Activated CD4-positive, alpha-beta T cell treated with anti-CD3 and anti-CD28 coated beads, Interleukin-2, amount 10 ng/mL, durations not matched to agents 24 days and 14 days (primary cell): ENCODE data around the gene PAH. TPM values are rescaled to one million over a fixed set of nuclear protein-coding genes. Genes with fewer than 3 reads are reported as not detected.

Source experiments
- DNase-seq: peaks from one replicate; pipeline ENCODE4 v3.0.0; 2022
- H3K27ac Mint-ChIP-seq: one replicate; pipeline ENCODE4 v1.8.0; 2022; ENCODE audit warnings: mild to moderate bottlenecking, mixed read lengths
- H3K27me3 Mint-ChIP-seq: one replicate; pipeline ENCODE4 v1.8.0; 2022; ENCODE audit warnings: mixed read lengths
- H3K36me3 Mint-ChIP-seq: one replicate; pipeline ENCODE4 v1.8.0; 2022; ENCODE audit warnings: low read depth, mild to moderate bottlenecking, mixed read lengths
- H3K4me1 Mint-ChIP-seq: one replicate; pipeline ENCODE4 v1.8.0; 2021; ENCODE audit warnings: mixed read lengths
- H3K4me3 Mint-ChIP-seq: one replicate; pipeline ENCODE4 v1.8.0; 2022; ENCODE audit warnings: mild to moderate bottlenecking, moderate library complexity, mixed read lengths
- H3K9me3 Mint-ChIP-seq: one replicate; pipeline ENCODE4 v1.8.0; 2021; ENCODE audit warnings: mixed read lengths
- intact Hi-C: fragments of 100-400 bp; cut with micrococcal nuclease; formaldehyde crosslinking; loops from one replicate; pipeline ENCODE4 v1.15.1; 2023
- total RNA-seq: library from RNA; stranded (reverse); gene quantifications from 2 replicates; pipeline ENCODE4 v1.2.3, GENCODE V29; 2022

PAH gene
- total RNA-seq: not detected in 2 replicates

DNA sequence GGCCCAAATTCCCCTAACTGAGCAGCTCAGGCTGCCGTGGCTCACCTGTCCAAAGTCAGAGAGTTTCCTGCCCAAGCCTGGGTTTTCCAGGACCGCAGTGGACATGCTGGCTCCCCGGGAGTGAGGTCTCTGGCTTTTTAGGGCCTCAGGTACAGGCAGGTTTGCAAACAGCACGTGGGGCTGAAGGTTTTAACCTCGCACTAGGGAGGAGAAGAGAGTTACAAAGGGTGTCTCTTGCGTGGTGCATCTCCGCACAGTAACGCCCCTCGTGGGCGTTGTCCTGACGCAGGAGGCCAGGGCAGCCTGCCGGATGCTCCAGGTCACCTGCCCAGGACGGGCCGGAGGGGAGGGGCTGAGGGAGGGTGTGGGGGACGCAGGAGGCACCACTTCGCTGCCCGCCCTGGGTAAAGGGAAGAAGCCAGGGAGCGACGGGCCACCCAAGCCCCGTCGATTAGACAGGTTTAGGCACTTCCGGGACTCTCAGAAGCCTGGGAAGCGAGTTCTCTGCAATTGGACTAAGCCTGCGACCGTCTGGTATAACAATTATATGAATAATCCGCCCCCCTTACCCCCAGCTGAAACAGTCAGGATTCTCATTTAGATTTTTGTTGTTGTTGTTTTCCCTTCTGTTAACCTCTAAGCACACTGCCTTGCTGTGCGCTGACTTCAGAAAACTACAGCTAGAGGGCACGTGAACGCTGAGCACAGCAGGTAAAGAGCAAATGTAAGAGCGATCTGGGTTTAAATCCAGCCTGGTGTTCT, at the start of gene PAH:
TSS of gene PAH (minus strand) at position 219 of the 762 bp plus-strand sequence. CDS start at position 105, 114 bp downstream.
- no peaks in the 10 kb centered on the region for H3K36me3 Mint-ChIP-seq
- H3K27me3 Mint-ChIP-seq: peaks cover 32% of the 10 kb centered on the region
- intact Hi-C loops: no loop called here
- H3K9me3 Mint-ChIP-seq: no peaks in the 10 kb centered on the region
- peaks cover 6% of the 10 kb centered on the region for H3K4me1 Mint-ChIP-seq
- H3K4me3 Mint-ChIP-seq: peak within 1 kb of the TSS; percentile 73
- H3K27ac Mint-ChIP-seq: no peak within 1 kb of the TSS
- DNase-seq: peak; percentile 62

DNA sequence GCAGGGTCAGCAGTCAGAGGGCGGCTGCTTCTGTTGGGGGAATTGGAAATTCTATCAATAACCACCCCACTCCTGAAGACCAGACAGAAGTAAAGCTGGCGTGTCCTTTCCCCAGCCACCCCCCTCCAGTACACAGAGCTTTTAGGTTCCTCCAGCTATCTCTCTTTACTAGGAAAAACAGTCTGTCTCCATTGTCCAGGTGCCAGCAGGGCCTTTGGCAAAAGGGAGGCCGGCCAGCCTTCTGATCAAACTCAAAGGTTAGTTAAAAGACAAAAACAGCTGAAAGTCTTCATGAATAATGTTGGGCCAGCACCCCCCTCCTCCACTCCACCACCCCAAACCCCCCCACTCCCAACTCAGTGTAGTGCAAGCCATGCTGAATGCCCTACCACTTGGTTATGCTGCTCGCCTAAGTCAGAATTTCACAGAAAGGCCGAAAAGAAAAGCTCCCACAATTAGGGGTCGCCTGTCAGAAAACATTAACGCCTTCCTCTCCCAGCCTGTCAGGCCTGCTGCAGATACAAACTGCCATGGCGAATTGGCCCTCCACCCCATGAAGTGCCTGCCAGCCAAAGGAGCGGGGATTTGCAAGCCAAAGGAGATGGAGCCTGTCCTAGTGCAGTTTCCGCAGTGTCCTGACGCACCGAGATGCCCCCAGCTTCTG, 49.3 kb upstream of the PAH start:
- H3K4me3 Mint-ChIP-seq: no peak overlapping the region
- H3K36me3 Mint-ChIP-seq: peaks cover 2% of the 10 kb centered on the region
- intact Hi-C loops: no loop called here
- H3K9me3 Mint-ChIP-seq: peaks cover 18% of the 10 kb centered on the region
- H3K27ac Mint-ChIP-seq: no peak overlapping the region
- no peak for DNase-seq
- peaks cover 18% of the 10 kb centered on the region for H3K4me1 Mint-ChIP-seq
- H3K27me3 Mint-ChIP-seq: peaks cover 79% of the 10 kb centered on the region

DNA sequence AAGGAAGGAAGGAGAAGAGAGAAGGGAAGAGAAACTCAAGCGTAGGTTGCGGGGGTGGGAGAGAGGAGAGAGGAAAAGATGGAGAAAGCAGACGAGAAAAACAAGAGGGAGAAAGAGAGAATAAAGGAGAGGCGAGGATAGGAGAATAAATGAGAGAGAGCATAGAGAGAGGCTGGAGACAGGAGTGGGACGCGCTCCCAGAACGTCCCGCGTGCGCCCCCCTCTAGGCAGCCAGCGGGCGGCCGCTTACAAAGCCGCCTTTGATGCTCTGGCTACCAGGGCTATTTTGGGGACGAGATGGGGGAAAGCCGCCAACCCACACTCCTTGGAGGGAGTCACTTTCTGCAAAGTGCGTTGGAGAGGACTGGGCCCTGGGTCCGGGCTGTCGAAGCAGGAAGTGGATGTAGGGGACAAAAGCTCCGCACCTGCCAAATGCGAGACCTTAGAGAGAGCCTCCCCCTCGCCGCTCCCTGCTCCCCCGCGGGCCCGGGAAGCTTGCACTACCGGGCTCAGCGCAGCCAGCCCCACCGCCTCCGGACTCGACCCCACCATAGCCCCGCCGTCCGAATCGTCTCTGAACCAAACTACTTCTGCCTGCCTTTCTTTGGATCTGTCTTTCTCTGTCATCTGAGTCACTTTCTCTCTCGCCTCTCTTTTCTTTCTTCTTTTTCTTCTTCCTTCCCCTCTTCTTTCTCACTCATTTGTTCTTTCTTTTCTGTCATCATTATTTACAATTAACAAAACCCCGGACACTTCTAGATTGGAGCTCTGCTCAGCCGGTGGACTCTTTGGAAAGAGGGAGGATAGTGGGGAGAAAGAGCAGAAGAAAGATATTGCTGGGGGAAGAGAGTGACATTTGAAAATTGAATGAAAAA, 48.5 kb upstream of the PAH start:
- no peak for DNase-seq
- Mint-ChIP-seq H3K4me3 (peak overlapping the region; percentile 80), H3K27ac (peak overlapping the region; percentile 44), H3K9me3 (peaks cover 18% of the 10 kb centered on the region), H3K36me3 (peaks cover 2% of the 10 kb centered on the region), H3K4me1 (peaks cover 18% of the 10 kb centered on the region), H3K27me3 (peaks cover 82% of the 10 kb centered on the region)
- intact Hi-C loops: no loop called here

DNA sequence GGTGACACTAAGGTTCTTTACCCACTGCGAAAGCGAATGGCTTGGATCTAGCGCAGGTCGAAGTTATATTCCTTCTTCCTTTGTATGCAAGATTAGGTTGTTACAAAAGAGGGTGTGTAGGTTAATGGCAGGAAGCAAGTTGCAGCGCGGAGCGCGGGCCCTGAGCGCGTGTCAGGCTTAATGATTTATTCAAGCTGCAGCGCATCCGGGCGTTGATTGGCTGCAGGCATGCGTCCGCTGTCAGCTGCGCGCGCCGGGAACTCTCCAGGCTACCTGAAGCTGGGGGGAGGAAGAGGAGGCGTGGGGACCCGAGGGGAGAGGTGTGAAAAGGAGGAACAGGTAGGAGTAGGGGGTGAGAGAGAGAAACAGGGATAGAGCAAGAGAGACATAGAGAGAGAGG, 47.8 kb upstream of the PAH start:
- intact Hi-C loops: no loop called here
- H3K9me3 Mint-ChIP-seq: peaks cover 18% of the 10 kb centered on the region
- no peak overlapping the region for H3K27ac Mint-ChIP-seq
- peak; percentile 74 for DNase-seq
- peak overlapping the region; percentile 80 for H3K4me3 Mint-ChIP-seq
- H3K27me3 Mint-ChIP-seq: peaks cover 84% of the 10 kb centered on the region
- peaks cover 18% of the 10 kb centered on the region for H3K4me1 Mint-ChIP-seq
- peaks cover 2% of the 10 kb centered on the region for H3K36me3 Mint-ChIP-seq

DNA sequence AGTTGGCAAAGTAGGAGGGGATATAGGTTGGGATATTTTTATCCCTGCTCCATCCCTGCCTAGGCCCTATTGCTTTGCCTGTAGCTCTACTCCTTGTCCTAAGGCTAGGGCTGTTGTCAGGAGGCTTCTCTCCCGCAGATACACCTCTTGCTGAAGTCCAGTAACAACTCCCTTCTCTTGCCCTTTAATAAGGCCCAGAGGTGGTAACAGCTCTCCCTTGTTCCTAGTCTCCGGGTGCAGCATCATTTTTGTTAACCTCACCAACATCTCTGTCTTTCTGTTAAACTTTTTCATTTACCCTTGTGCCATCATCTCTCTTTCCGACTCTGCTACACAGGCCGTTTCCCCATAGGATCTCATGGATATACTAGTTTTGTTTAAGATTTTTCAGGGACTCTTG, 46.8 kb upstream of the PAH start:
- no peak overlapping the region for H3K27ac Mint-ChIP-seq
- H3K9me3 Mint-ChIP-seq: peaks cover 18% of the 10 kb centered on the region
- intact Hi-C loops: no loop called here
- H3K36me3 Mint-ChIP-seq: peaks cover 2% of the 10 kb centered on the region
- H3K4me1 Mint-ChIP-seq: peaks cover 23% of the 10 kb centered on the region
- peaks cover 91% of the 10 kb centered on the region for H3K27me3 Mint-ChIP-seq
- no peak overlapping the region for H3K4me3 Mint-ChIP-seq
- no peak for DNase-seq

DNA sequence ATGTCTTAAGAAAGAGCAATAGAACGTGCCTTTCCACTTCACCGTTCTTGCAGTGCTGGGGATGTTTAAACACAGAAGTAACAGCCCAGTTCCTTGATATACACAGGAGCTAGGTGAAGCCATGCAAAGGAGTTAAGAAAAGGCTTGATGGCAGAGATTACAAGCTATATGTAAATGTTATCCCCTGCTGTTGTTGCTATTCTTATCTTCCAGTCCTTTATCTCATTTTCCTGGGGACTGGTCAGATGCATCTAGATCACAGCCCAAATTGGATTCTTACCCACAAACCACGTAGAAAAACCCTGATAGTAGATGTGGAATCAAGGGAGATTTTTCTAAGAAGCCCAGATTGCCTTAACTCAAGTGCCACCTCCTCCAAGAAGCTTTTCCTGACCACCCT, 45.9 kb upstream of the PAH start:
- no peak for DNase-seq
- intact Hi-C loops: no loop called here
- H3K9me3 Mint-ChIP-seq: peaks cover 18% of the 10 kb centered on the region
- H3K36me3 Mint-ChIP-seq: peaks cover 2% of the 10 kb centered on the region
- H3K4me3 Mint-ChIP-seq: no peak overlapping the region
- H3K27me3 Mint-ChIP-seq: peaks cover 89% of the 10 kb centered on the region
- no peak overlapping the region for H3K27ac Mint-ChIP-seq
- H3K4me1 Mint-ChIP-seq: peaks cover 25% of the 10 kb centered on the region

DNA sequence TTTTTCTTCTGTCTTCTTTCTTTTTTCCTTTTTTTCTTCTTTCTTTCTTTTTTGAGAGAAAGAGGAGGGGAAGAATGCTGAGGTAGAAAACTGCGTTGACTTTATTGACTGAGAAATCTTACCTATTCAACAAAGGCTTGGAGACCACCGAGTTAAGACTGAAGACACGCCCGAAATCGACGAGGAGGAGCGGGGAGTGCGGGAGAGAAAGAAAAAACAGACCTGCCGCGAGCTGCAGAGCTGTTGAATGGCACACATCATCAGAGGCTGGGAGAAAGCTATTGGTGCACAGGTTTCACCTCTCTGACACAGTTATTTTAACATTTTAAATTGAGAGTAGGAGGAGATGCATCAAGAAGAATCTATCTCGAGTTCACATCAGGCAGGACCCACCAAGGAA, 45.5 kb upstream of the PAH start:
- Mint-ChIP-seq H3K27me3 (peaks cover 89% of the 10 kb centered on the region), H3K9me3 (peaks cover 18% of the 10 kb centered on the region), H3K4me3 (peak overlapping the region; percentile 6), H3K4me1 (peaks cover 26% of the 10 kb centered on the region), H3K36me3 (peaks cover 2% of the 10 kb centered on the region), H3K27ac (no peak overlapping the region)
- no peak for DNase-seq
- intact Hi-C loops: no loop called here

DNA sequence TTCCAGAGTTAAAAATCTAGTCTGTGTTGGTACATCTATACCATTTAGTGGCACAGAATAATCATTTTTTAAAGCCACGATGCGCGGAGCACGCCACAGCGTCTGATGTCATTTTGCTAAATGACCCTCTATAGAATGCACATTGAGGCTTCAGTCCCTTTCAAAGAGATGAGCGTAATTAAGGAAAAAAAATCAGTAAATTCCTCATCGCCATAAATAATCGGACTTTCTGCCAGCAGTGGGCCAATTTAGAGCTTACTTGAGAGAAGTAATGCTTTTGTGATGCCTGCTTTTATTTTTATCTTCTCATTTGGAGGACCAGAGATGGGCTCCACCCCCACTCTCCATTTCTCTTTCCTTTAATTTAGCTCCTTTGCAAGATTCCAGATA, 44.4 kb upstream of the PAH start:
- peaks cover 87% of the 10 kb centered on the region for H3K27me3 Mint-ChIP-seq
- no peak overlapping the region for H3K4me3 Mint-ChIP-seq
- no peak for DNase-seq
- peaks cover 18% of the 10 kb centered on the region for H3K9me3 Mint-ChIP-seq
- H3K27ac Mint-ChIP-seq: no peak overlapping the region
- H3K4me1 Mint-ChIP-seq: peaks cover 31% of the 10 kb centered on the region
- H3K36me3 Mint-ChIP-seq: peaks cover 2% of the 10 kb centered on the region
- intact Hi-C loops: no loop called here

DNA sequence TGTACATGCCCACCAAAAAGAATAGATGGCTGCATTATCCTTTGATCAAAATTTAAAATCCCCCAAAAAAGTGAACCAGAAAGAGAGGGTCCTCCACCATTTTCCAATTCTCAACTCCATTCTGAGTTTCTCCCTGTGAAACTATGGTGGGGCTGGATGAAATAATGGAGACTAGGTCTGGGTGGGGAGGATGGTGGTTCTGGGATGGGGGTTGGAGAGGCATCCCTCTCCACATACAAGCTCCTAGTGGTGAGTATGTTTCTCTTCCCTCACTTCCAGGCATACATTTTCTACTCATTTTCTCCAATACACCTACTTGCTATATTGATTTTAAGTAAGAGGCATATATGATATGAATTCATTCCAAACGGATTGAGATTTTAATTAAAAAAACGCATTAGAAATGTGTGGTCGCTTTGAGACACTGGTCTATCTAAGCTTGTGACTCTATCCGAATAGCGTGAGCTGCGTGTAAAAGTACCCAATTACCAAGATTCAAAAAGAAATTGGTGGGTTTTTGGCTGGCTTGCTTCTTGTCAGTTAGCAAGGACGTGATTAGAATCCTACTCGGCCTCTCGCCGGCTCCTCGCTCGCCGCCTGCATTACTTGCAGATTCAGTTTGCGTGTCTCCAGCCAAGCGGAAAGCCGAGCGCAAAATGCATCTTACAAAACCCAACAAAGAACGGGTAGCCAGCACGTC, 43.9 kb upstream of the PAH start:
- peaks cover 88% of the 10 kb centered on the region for H3K27me3 Mint-ChIP-seq
- peaks cover 31% of the 10 kb centered on the region for H3K4me1 Mint-ChIP-seq
- no peak overlapping the region for H3K4me3 Mint-ChIP-seq
- peak; percentile 54 for DNase-seq
- intact Hi-C loops: no loop called here
- peaks cover 2% of the 10 kb centered on the region for H3K36me3 Mint-ChIP-seq
- peaks cover 18% of the 10 kb centered on the region for H3K9me3 Mint-ChIP-seq
- H3K27ac Mint-ChIP-seq: no peak overlapping the region

DNA sequence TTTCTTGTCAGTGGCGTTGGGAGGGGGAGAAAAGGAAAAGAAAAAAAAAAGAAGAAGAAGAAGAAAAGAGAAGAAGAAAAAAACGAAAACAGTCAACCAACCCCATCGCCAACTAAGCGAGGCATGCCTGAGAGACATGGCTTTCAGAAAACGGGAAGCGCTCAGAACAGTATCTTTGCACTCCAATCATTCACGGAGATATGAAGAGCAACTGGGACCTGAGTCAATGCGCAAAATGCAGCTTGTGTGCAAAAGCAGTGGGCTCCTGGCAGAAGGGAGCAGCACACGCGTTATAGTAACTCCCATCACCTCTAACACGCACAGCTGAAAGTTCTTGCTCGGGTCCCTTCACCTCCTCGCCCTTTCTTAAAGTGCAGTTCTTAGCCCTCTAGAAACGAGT, 42.3 kb upstream of the PAH start:
- peaks cover 18% of the 10 kb centered on the region for H3K9me3 Mint-ChIP-seq
- no peaks in the 10 kb centered on the region for H3K36me3 Mint-ChIP-seq
- peaks cover 28% of the 10 kb centered on the region for H3K4me1 Mint-ChIP-seq
- H3K27me3 Mint-ChIP-seq: peaks cover 88% of the 10 kb centered on the region
- intact Hi-C loops: no loop called here
- H3K4me3 Mint-ChIP-seq: peak overlapping the region; percentile 6
- peak; percentile 54 for DNase-seq
- H3K27ac Mint-ChIP-seq: no peak overlapping the region

DNA sequence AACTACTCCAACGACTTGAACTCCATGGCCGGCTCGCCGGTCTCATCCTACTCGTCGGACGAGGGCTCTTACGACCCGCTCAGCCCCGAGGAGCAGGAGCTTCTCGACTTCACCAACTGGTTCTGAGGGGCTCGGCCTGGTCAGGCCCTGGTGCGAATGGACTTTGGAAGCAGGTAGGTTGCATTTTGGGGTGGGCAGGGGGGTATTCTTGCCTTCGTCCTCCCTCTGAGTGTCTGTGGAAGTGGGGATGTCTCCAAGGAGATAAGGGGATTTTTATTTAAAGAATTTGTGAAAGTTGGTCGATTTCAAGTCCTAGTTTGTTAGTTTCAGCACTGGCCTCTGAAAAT, 41.8 kb upstream of the PAH start:
- no peak for DNase-seq
- peaks cover 34% of the 10 kb centered on the region for H3K4me1 Mint-ChIP-seq
- intact Hi-C loops: no loop called here
- H3K27me3 Mint-ChIP-seq: peaks cover 86% of the 10 kb centered on the region
- H3K27ac Mint-ChIP-seq: no peak overlapping the region
- no peaks in the 10 kb centered on the region for H3K36me3 Mint-ChIP-seq
- peak overlapping the region; percentile 56 for H3K4me3 Mint-ChIP-seq
- H3K9me3 Mint-ChIP-seq: peaks cover 15% of the 10 kb centered on the region

DNA sequence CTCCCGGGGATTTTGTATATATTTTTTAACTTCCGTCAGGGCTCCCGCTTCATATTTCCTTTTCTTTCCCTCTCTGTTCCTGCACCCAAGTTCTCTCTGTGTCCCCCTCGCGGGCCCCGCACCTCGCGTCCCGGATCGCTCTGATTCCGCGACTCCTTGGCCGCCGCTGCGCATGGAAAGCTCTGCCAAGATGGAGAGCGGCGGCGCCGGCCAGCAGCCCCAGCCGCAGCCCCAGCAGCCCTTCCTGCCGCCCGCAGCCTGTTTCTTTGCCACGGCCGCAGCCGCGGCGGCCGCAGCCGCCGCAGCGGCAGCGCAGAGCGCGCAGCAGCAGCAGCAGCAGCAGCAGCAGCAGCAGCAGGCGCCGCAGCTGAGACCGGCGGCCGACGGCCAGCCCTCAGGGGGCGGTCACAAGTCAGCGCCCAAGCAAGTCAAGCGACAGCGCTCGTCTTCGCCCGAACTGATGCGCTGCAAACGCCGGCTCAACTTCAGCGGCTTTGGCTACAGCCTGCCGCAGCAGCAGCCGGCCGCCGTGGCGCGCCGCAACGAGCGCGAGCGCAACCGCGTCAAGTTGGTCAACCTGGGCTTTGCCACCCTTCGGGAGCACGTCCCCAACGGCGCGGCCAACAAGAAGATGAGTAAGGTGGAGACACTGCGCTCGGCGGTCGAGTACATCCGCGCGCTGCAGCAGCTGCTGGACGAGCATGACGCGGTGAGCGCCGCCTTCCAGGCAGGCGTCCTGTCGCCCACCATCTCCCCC, 41.2 kb upstream of the PAH start:
- Mint-ChIP-seq H3K27ac (no peak overlapping the region), H3K4me3 (peak overlapping the region; percentile 81), H3K4me1 (peaks cover 39% of the 10 kb centered on the region), H3K9me3 (peaks cover 9% of the 10 kb centered on the region), H3K36me3 (no peaks in the 10 kb centered on the region), H3K27me3 (peaks cover 85% of the 10 kb centered on the region)
- intact Hi-C loops: no loop called here
- DNase-seq: peak; percentile 76
